HepG2 (cell line): Measurements from ENCODE around the gene PBX2. TPM values are rescaled to one million over a fixed set of nuclear protein-coding genes. Genes with fewer than 3 reads are reported as not detected.

Source experiments
- AKAP8 ChIP-seq: sonication (generic); formaldehyde crosslinking; IDR thresholded peaks from 2 replicates; pipeline ENCODE4 v1.5.1; 2020; ENCODE audit warnings: mild to moderate bottlenecking, missing genetic modification reagents
- ATF7-NPFF ChIP-seq: sonication (generic); formaldehyde crosslinking; IDR thresholded peaks from 2 replicates; pipeline ENCODE4 v1.8.1; 2023; ENCODE audit warnings: mild to moderate bottlenecking, low read depth, missing genetic modification reagents, moderate library complexity
- CCDC6 ChIP-seq: sonication (generic); formaldehyde crosslinking; IDR thresholded peaks from 2 replicates; pipeline ENCODE4 v1.8.1; 2022; ENCODE audit warnings: mild to moderate bottlenecking, missing genetic modification reagents, moderate library complexity
- DPF2 ChIP-seq: sonication (generic); formaldehyde crosslinking; IDR thresholded peaks from 2 replicates; pipeline ENCODE4 v1.4.0; 2020; ENCODE audit warnings: mild to moderate bottlenecking, low read depth, missing genetic modification reagents, borderline replicate concordance
- ETV5 ChIP-seq: IDR thresholded peaks from 2 replicates; pipeline ENCODE4 v1.6.1; 2018; ENCODE audit warnings: missing biosample characterization, missing genetic modification reagents, inconsistent platforms, borderline replicate concordance
- GFI1 ChIP-seq: sonication (generic); formaldehyde crosslinking; IDR thresholded peaks from 2 replicates; pipeline ENCODE4 v1.5.0; 2020; ENCODE audit warnings: missing genetic modification reagents, mild to moderate bottlenecking, borderline replicate concordance
- GLI4 ChIP-seq: sonication (generic); formaldehyde crosslinking; IDR thresholded peaks from 2 replicates; pipeline ENCODE4 v1.5.1; 2020; ENCODE audit warnings: missing genetic modification reagents, mild to moderate bottlenecking, moderate library complexity, borderline replicate concordance
- IRX3 ChIP-seq: sonication (generic); formaldehyde crosslinking; IDR thresholded peaks from 2 replicates; pipeline ENCODE4 v1.8.1; 2023; ENCODE audit warnings: mild to moderate bottlenecking, low read depth, missing genetic modification reagents, borderline replicate concordance
- KLF13 ChIP-seq: sonication (generic); formaldehyde crosslinking; IDR thresholded peaks from 2 replicates; pipeline ENCODE4 v1.4.0; 2020; ENCODE audit warnings: mild to moderate bottlenecking, missing genetic modification reagents
- MAFG ChIP-seq: sonication (generic); formaldehyde crosslinking; IDR thresholded peaks from 2 replicates; pipeline ENCODE4 v1.5.1; 2020; ENCODE audit warnings: mild to moderate bottlenecking, missing genetic modification reagents
- MATR3 ChIP-seq: sonication (generic); formaldehyde crosslinking; IDR thresholded peaks from 2 replicates; pipeline ENCODE4 v1.4.0; 2020; ENCODE audit warnings: missing genetic modification reagents
- PAF1 ChIP-seq: IDR thresholded peaks from 2 replicates; pipeline ENCODE4 v1.6.1; 2016; ENCODE audit warnings: missing genetic modification reagents, missing compliant biosample characterization
- REXO4 ChIP-seq: sonication (generic); formaldehyde crosslinking; IDR thresholded peaks from 2 replicates; pipeline ENCODE4 v1.8.0; 2022; ENCODE audit warnings: missing genetic modification reagents, mild to moderate bottlenecking, borderline replicate concordance
- RORA ChIP-seq: sonication (generic); formaldehyde crosslinking; IDR thresholded peaks from 2 replicates; pipeline ENCODE4 v1.5.0; 2020; ENCODE audit warnings: mild to moderate bottlenecking, missing genetic modification reagents, moderate library complexity
- TCF7L2 ChIP-seq: IDR thresholded peaks from 2 replicates; pipeline ENCODE4 v1.6.1; 2011; ENCODE audit warnings: mild to moderate bottlenecking, low read depth, low read length, moderate library complexity
- ZNF335 ChIP-seq: sonication (generic); formaldehyde crosslinking; IDR thresholded peaks from 2 replicates; pipeline ENCODE4 v1.4.0; 2020; ENCODE audit warnings: missing genetic modification reagents
- ZNF34 ChIP-seq: sonication (generic); formaldehyde crosslinking; IDR thresholded peaks from 2 replicates; pipeline ENCODE4 v1.4.0; 2020; ENCODE audit warnings: mild to moderate bottlenecking, missing genetic modification reagents, borderline replicate concordance
- ZNF678 ChIP-seq: sonication (generic); formaldehyde crosslinking; IDR thresholded peaks from 2 replicates; pipeline ENCODE4 v1.4.0; 2020; ENCODE audit warnings: mild to moderate bottlenecking, missing genetic modification reagents
- ZNF713 ChIP-seq: sonication (generic); formaldehyde crosslinking; IDR thresholded peaks from 2 replicates; pipeline ENCODE4 v1.4.0; 2020; ENCODE audit warnings: mild to moderate bottlenecking, missing genetic modification reagents
- polyA plus RNA-seq, 8 experiments: library from polyadenylated mRNA; depleted of rRNA in 3 of 8; stranded (reverse) in 7 of 8; unstranded in 1 of 8; fragments of >200 nt; fragmentation: Illumina TruSeq in 4 of 8; extraction: Trizol in 4 of 8; gene quantifications; 2 replicates each; pipeline versions ENCODE4 v1.2.1 to v1.2.3, GENCODE V29; 2011 to 2016; ENCODE audit warnings: low read depth in 4 of 8, missing spikeins in 1 of 8, mixed read lengths in 1 of 8; ENCODE audit not compliant: insufficient read depth in 1 of 8
- total RNA-seq, 5 experiments: library from RNA; depleted of rRNA; stranded (reverse); fragments of >200 nt; fragmentation: Illumina TruSeq; extraction: Trizol; gene quantifications; 2 replicates each; pipeline ENCODE4 v1.2.3, GENCODE V29; 2016; ENCODE audit warnings: low read depth in 1 of 5
- TF ChIP-seq, protein P1 (sequence below): sonication (generic); formaldehyde crosslinking; IDR thresholded peaks from 2 replicates; pipeline ENCODE4 v1.5.0; 2020; ENCODE audit warnings: missing genetic modification reagents, mild to moderate bottlenecking, borderline replicate concordance
- TF ChIP-seq, protein P2 (sequence below): sonication (generic); formaldehyde crosslinking; IDR thresholded peaks from 2 replicates; pipeline ENCODE4 v1.4.0; 2020; ENCODE audit warnings: mild to moderate bottlenecking, low read depth, missing genetic modification reagents
- TF ChIP-seq, protein P3 (sequence below): sonication (generic); formaldehyde crosslinking; IDR thresholded peaks from 2 replicates; pipeline ENCODE4 v1.8.1; 2023; ENCODE audit warnings: mild to moderate bottlenecking, missing genetic modification reagents
- TF ChIP-seq, protein P4 (sequence below): IDR thresholded peaks from 2 replicates; pipeline ENCODE4 v1.6.1; 2016; ENCODE audit warnings: missing compliant biosample characterization, missing genetic modification reagents, borderline replicate concordance
- TF ChIP-seq, protein P5 (sequence below): sonication (generic); formaldehyde crosslinking; IDR thresholded peaks from 2 replicates; pipeline ENCODE4 v1.8.1; 2023; ENCODE audit warnings: missing genetic modification reagents, inconsistent platforms, borderline replicate concordance

Gene PBX2
- total and polyA plus RNA-seq, 2 of the 13 experiments (the other 11 are each of a cell fraction or from before 2014, with no cell fraction given) = 42.3 to 77.8 TPM

DNA sequence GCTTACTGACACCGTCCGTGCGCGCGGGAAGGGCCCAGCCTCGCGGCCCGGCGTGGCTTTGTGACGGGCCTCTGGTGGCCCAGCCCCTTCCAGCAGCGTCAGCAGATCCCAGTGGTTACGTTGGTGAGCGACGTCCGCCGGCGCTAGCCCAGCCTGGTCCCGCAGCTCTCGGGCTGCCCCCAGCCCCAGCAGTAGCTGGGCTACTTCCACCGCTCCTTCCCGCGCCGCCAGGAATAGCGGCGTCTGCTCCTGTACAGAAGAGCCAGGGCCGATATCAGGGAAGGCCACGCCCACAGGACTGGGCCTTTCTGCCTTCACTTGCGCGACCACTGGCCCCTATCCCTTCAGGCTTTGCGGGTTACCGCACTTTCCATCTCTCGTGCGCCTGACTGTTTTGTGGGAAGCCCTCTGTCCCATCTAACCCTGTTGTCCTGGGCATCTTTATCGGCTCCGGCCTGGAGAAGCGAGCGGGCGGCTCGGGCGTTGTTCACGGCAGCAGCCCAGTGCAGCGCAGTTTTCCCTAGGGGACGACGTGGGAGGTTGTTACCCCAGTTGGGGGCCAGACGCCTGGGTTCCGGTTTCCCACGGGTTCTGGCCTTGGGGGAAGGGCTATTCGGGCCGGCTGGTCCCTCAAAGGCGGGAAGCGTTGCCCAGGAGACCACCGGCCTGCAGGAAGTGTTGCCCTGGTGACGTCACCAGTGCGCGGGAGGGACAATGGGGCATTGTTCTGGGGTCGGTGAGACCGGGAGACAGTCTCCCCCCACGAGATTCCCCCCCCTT is 6.1 kb upstream of the PBX2 start (continued):
- 0 out of 2 replicates have a peak, but pooled peaks have one; percentile 60 for TF ChIP-seq ZNF34 (CRISPR knock-in tag)
- TF ChIP-seq KLF13 = 0 out of 2 replicates have a peak, but pooled peaks have one; percentile 55
- TF ChIP-seq, protein P1, sequence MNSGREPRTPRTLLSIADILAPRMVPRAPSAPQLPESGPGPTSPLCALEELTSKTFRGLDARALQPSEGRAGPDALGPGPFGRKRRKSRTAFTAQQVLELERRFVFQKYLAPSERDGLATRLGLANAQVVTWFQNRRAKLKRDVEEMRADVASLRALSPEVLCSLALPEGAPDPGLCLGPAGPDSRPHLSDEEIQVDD (CRISPR knock-in tag) = peak; percentile 73; the same call in 1 of the 2 replicates
- TF ChIP-seq IRX3 (CRISPR knock-in tag) = peak; percentile 59
- TF ChIP-seq, protein P2, sequence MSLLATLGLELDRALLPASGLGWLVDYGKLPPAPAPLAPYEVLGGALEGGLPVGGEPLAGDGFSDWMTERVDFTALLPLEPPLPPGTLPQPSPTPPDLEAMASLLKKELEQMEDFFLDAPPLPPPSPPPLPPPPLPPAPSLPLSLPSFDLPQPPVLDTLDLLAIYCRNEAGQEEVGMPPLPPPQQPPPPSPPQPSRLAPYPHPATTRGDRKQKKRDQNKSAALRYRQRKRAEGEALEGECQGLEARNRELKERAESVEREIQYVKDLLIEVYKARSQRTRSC (CRISPR knock-in tag) = peak; percentile 48; the same call in 1 of the 2 replicates
- peak; percentile 88; the same call in 1 of the 2 replicates for TF ChIP-seq GLI4 (CRISPR knock-in tag)
- TF ChIP-seq AKAP8 (CRISPR knock-in tag) = no peak; the same call in 1 of the 2 replicates
- peak; percentile 46; the same call in 1 of the 2 replicates for TF ChIP-seq ZNF678
- TF ChIP-seq ETV5 = peak; percentile 77
- peak; percentile 82; the same call in 1 of the 2 replicates for TF ChIP-seq MAFG
- TF ChIP-seq DPF2 (CRISPR knock-in tag) = no peak; the same call in 1 of the 2 replicates
- TF ChIP-seq MATR3 (CRISPR knock-in tag) = no peak
- peak; percentile 96 for TF ChIP-seq ZNF335 (CRISPR knock-in tag)
- TF ChIP-seq, protein P3, sequence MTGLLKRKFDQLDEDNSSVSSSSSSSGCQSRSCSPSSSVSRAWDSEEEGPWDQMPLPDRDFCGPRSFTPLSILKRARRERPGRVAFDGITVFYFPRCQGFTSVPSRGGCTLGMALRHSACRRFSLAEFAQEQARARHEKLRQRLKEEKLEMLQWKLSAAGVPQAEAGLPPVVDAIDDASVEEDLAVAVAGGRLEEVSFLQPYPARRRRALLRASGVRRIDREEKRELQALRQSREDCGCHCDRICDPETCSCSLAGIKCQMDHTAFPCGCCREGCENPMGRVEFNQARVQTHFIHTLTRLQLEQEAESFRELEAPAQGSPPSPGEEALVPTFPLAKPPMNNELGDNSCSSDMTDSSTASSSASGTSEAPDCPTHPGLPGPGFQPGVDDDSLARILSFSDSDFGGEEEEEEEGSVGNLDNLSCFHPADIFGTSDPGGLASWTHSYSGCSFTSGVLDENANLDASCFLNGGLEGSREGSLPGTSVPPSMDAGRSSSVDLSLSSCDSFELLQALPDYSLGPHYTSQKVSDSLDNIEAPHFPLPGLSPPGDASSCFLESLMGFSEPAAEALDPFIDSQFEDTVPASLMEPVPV (CRISPR knock-in tag) = peak; percentile 0; the same call in 1 of the 2 replicates
- TF ChIP-seq REXO4 (CRISPR knock-in tag) = no peak
- 0 out of 2 replicates have a peak, but pooled peaks have one; percentile 3 for TF ChIP-seq GFI1
- peak; percentile 86 for TF ChIP-seq ATF7-NPFF (CRISPR knock-in tag)
- TF ChIP-seq ZNF713 (CRISPR knock-in tag) = no peak
- TF ChIP-seq, protein P4, sequence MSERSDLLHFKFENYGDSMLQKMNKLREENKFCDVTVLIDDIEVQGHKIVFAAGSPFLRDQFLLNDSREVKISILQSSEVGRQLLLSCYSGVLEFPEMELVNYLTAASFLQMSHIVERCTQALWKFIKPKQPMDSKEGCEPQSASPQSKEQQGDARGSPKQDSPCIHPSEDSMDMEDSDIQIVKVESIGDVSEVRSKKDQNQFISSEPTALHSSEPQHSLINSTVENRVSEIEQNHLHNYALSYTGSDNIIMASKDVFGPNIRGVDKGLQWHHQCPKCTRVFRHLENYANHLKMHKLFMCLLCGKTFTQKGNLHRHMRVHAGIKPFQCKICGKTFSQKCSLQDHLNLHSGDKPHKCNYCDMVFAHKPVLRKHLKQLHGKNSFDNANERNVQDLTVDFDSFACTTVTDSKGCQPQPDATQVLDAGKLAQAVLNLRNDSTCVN (CRISPR knock-in tag) = peak; percentile 27; the same call in 1 of the 2 replicates
- peak; percentile 92; the same call in 1 of the 2 replicates for TF ChIP-seq CCDC6
- no peak for TF ChIP-seq PAF1 (CRISPR knock-in tag)
- TF ChIP-seq, protein P5, sequence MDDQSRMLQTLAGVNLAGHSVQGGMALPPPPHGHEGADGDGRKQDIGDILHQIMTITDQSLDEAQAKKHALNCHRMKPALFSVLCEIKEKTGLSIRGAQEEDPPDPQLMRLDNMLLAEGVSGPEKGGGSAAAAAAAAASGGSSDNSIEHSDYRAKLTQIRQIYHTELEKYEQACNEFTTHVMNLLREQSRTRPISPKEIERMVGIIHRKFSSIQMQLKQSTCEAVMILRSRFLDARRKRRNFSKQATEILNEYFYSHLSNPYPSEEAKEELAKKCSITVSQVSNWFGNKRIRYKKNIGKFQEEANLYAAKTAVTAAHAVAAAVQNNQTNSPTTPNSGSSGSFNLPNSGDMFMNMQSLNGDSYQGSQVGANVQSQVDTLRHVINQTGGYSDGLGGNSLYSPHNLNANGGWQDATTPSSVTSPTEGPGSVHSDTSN (CRISPR knock-in tag) = no peak; the same call in 1 of the 2 replicates
- TF ChIP-seq TCF7L2 = no peak
- TF ChIP-seq RORA (CRISPR knock-in tag) = no peak
